Kidney epithelial cell (primary cell): ENCODE results near the gene JAM3. TPM values are rescaled to one million over a fixed set of nuclear protein-coding genes. Genes with fewer than 3 reads are reported as not detected.

ENCODE experiments used
- DNase-seq: peaks from one replicate; pipeline ENCODE4 v3.0.0-alpha.2; 2010; ENCODE audit warnings: low read depth
- H3K27me3 ChIP-seq: 2 replicates; pipeline ENCODE4 v1.6.0; 2011; ENCODE audit warnings: low read length; ENCODE audit not compliant: control insufficient read depth, insufficient read depth
- H3K36me3 ChIP-seq: 2 replicates; pipeline ENCODE4 v1.5.1; 2011; ENCODE audit warnings: low read length; ENCODE audit not compliant: control insufficient read depth, insufficient read depth
- H3K4me3 ChIP-seq: 2 replicates; pipeline ENCODE4 v1.5.1; 2011; ENCODE audit warnings: low read depth, mild to moderate bottlenecking, control low read depth, low read length
- total RNA-seq: library from RNA; depleted of rRNA; stranded (reverse); fragments of >200 nt; gene quantifications from 2 replicates; pipeline ENCODE4 v1.2.3, GENCODE V29; 2015
- TF ChIP-seq, protein P1 (sequence below): IDR thresholded peaks from 2 replicates; pipeline ENCODE4 v1.5.1; 2011; ENCODE audit warnings: mild to moderate bottlenecking, moderate library complexity, low read length, control low read depth, inconsistent platforms; ENCODE audit not compliant: insufficient read depth, poor library complexity, severe bottlenecking

JAM3 gene
- total RNA-seq, 1 donor from 2014 or later = 28.0 TPM

GRCh38 chr11:134030853-134031252, 38.0 kb upstream of the JAM3 start:
- no peaks in the 10 kb centered on the region for H3K36me3 ChIP-seq
- H3K4me3 ChIP-seq = no peak overlapping the region
- peaks cover 30% of the 10 kb centered on the region for H3K27me3 ChIP-seq
- TF ChIP-seq, protein P1, sequence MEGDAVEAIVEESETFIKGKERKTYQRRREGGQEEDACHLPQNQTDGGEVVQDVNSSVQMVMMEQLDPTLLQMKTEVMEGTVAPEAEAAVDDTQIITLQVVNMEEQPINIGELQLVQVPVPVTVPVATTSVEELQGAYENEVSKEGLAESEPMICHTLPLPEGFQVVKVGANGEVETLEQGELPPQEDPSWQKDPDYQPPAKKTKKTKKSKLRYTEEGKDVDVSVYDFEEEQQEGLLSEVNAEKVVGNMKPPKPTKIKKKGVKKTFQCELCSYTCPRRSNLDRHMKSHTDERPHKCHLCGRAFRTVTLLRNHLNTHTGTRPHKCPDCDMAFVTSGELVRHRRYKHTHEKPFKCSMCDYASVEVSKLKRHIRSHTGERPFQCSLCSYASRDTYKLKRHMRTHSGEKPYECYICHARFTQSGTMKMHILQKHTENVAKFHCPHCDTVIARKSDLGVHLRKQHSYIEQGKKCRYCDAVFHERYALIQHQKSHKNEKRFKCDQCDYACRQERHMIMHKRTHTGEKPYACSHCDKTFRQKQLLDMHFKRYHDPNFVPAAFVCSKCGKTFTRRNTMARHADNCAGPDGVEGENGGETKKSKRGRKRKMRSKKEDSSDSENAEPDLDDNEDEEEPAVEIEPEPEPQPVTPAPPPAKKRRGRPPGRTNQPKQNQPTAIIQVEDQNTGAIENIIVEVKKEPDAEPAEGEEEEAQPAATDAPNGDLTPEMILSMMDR = peak; percentile 47
- DNase-seq = no peak

DNA sequence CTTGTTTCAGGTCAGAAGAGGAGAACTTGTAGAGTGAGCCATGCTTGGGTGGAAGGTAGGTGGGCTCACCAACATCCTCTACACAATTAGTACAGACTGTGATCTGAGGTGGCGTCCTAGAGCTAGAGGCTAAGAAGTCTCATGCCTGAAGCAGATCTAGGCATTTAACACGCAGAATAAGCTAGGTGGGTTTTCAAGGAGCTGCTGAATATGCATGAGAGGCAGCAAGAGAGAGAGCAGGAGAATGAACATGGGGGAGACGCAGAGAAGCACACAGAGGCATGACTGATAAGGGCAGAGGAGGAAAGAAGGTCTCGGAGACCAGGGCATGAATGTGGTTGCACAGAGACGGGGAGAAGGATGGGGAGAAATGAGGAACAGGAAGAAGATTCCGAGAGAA, 36.8 kb upstream of the JAM3 start:
- TF ChIP-seq, protein P1 = no peak
- no peak for DNase-seq
- Histone ChIP-seq H3K4me3 (no peak overlapping the region), H3K36me3 (no peaks in the 10 kb centered on the region), H3K27me3 (peaks cover 30% of the 10 kb centered on the region)

DNA sequence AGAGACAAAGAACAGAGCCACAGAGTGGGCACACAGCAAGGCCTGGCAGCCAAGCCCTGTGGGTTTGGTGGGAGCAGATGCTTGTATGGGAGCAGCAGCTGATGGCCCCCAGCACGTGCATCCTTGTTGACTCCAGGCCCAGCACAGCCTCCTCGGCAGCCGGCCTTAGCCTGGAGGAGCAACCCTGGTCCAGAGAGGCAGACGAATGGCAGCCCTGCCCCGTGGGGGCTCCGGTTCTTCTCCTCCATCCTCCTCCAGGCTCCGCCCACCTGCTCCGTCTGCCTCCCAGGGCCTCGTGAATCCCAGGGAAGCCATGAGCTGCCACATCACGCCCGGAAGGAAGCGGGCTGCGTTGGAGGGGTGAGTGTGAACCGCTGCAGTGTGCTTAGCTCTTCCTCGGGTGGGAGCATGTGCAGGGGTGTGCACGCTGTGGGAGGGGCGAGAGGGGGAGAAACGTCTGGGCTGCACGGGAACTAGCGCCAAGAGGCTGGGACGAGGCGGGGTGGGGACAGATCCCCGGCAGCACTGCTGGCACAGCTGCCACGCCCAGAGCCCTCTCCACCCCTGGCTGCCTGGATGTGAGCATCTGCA, 36.3 kb upstream of the JAM3 start:
- DNase-seq = no peak
- H3K36me3 ChIP-seq = no peaks in the 10 kb centered on the region
- no peak overlapping the region for H3K4me3 ChIP-seq
- peaks cover 30% of the 10 kb centered on the region for H3K27me3 ChIP-seq
- TF ChIP-seq, protein P1 = no peak

DNA sequence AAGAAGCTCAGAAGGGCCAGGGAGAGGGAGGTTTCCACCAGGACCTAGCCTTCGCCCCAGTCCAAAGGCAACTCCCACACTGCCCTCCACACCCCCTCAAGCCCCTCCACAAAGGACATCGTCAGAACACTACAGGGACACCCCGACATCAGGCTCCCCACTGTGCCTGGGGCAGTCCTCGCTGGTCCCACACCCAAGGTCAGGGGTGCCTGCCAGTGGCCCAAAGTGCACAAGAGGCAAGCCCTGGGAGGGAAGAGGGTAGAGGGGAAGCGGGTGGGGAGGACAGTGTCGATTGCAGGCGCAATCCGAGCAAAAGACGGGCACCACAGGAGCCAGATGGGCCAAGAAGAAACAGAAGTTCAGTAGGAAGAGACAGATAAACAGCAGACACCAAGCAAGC, 35.6 kb upstream of the JAM3 start:
- TF ChIP-seq, protein P1 = no peak
- Histone ChIP-seq H3K27me3 (peaks cover 30% of the 10 kb centered on the region), H3K4me3 (no peak overlapping the region), H3K36me3 (no peaks in the 10 kb centered on the region)
- no peak for DNase-seq

GRCh38 chr11:134033696-134034491, 35.0 kb upstream of the JAM3 start:
- TF ChIP-seq, protein P1 = no peak
- no peak overlapping the region for H3K4me3 ChIP-seq
- peak; percentile 74 for DNase-seq
- H3K36me3 ChIP-seq = no peaks in the 10 kb centered on the region
- H3K27me3 ChIP-seq = peaks cover 24% of the 10 kb centered on the region
